Measurements from ENCODE around the gene CTSS.
"Not testable (repeated sequence)": the region's sequence is repeated elsewhere in the genome, so short reads cannot be mapped to it uniquely, and the experiment has no call there.

CTSS gene

GRCh38 chr1:150772326-150772725 lies 6.7 kb upstream of the CTSS start:
- no peak for DNase-seq

GRCh38 chr1:150767704-150768103 lies 2.1 kb upstream of the CTSS start:
- not testable (repeated sequence) for DNase-seq

- not testable (repeated sequence) for DNase-seq
Observed at GRCh38 chr1:150765977-150766301, 361 bp upstream of the CTSS start.

- DNase-seq: no peak
Observed at GRCh38 chr1:150764617-150765101, 919 bp downstream of the CTSS start.

GRCh38 chr1:150763018-150763417 lies 2.6 kb downstream of the CTSS start:
- no peak for DNase-seq

- DNase-seq: no peak
Observed at GRCh38 chr1:150762552-150762951, 3.0 kb downstream of the CTSS start.

GRCh38 chr1:150761801-150762200 lies 3.8 kb downstream of the CTSS start:
- no peak for DNase-seq

GRCh38 chr1:150760013-150760412 lies 5.6 kb downstream of the CTSS start:
- DNase-seq: no peak

- no peak for DNase-seq
Observed at GRCh38 chr1:150753416-150753815, 12.2 kb downstream of the CTSS start.

GRCh38 chr1:150751443-150751842 lies 14.1 kb downstream of the CTSS start:
- no peak for DNase-seq

GRCh38 chr1:150749720-150750311 lies 15.8 kb downstream of the CTSS start:
- DNase-seq: no peak

- no peak for DNase-seq
Observed at GRCh38 chr1:150748878-150749719, 16.5 kb downstream of the CTSS start.

GRCh38 chr1:150730130-150730721 lies 35.4 kb downstream of the CTSS start:
- DNase-seq: no peak

GRCh38 chr1:150724336-150724735 lies 41.2 kb downstream of the CTSS start:
- DNase-seq: no peak

GRCh38 chr1:150720703-150721102 lies 44.9 kb downstream of the CTSS start, which contains the start of gene HORMAD1:
Gene HORMAD1 (minus strand): TSS chr1:150720895. CDS start chr1:150719505, 1,390 bp downstream.
- no peak for DNase-seq

GRCh38 chr1:150720098-150720497 lies 45.5 kb downstream of the CTSS start:
- DNase-seq: no peak

- no peak for DNase-seq
Observed at GRCh38 chr1:150718225-150718891, 47.2 kb downstream of the CTSS start.

GRCh38 chr1:150709031-150709430 lies 56.5 kb downstream of the CTSS start:
- not testable (repeated sequence) for DNase-seq

- DNase-seq: no peak
Observed at GRCh38 chr1:150708595-150708994, 57.0 kb downstream of the CTSS start.

- DNase-seq: no peak
Observed at GRCh38 chr1:150706091-150706490, 59.5 kb downstream of the CTSS start.

GRCh38 chr1:150703427-150703826 lies 62.2 kb downstream of the CTSS start:
- no peak for DNase-seq

- peak; percentile 96 for DNase-seq
Observed at GRCh38 chr1:150696995-150697927, 68.3 kb downstream of the CTSS start, which contains the start of gene GOLPH3L. Gene GOLPH3L (minus strand): TSS chr1:150697154. CDS start chr1:150694838, 2,316 bp downstream.
